B cell (primary cell): Measurements from ENCODE around the gene DDX20.

Source experiments
- EZH2 ChIP-seq: IDR thresholded peaks from 2 replicates; pipeline ENCODE4 v1.6.1; 2012; ENCODE audit warnings: borderline replicate concordance, low read depth, mild to moderate bottlenecking, moderate library complexity, low read length; ENCODE audit not compliant: insufficient read depth, poor library complexity, severe bottlenecking
- TF ChIP-seq, protein P1 (sequence below): fragments of 200-600 bp; IDR thresholded peaks from one replicate; pipeline ENCODE4 v1.8.0; 2022; ENCODE audit warnings: antibody characterized with exemption, mild to moderate bottlenecking

DNA sequence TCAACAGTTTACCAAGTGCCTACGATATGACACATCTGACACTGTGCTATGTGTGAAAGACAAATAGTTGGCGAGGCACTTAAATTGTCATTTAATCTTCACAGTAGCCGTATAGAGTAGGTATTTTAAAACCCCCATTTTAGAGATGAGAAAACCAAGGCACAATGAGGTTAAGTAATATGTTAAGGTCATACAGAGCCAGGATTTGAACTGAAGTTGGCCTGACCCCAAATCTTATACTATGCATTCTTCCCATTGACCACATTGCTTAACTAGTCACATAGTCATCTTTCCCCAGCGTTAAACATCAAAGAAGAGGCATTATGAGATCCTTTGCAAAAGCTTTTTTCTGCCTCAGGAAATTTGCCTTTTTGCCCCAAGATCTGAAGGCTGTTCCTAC is 20.4 kb upstream of the DDX20 start:
- TF ChIP-seq, protein P1, sequence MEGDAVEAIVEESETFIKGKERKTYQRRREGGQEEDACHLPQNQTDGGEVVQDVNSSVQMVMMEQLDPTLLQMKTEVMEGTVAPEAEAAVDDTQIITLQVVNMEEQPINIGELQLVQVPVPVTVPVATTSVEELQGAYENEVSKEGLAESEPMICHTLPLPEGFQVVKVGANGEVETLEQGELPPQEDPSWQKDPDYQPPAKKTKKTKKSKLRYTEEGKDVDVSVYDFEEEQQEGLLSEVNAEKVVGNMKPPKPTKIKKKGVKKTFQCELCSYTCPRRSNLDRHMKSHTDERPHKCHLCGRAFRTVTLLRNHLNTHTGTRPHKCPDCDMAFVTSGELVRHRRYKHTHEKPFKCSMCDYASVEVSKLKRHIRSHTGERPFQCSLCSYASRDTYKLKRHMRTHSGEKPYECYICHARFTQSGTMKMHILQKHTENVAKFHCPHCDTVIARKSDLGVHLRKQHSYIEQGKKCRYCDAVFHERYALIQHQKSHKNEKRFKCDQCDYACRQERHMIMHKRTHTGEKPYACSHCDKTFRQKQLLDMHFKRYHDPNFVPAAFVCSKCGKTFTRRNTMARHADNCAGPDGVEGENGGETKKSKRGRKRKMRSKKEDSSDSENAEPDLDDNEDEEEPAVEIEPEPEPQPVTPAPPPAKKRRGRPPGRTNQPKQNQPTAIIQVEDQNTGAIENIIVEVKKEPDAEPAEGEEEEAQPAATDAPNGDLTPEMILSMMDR, result no peak
- TF ChIP-seq EZH2, result no peak
